Adrenal gland (tissue), 12 donors: ENCODE data around the gene ADAMTS12. TPM values are rescaled to one million over a fixed set of nuclear protein-coding genes. Genes with fewer than 3 reads are reported as not detected.

Experiments
- DNase-seq, 7 donors: peaks; one replicate each; pipeline ENCODE4 v3.0.0-alpha.2; 2019 to 2020
- H3K27ac ChIP-seq, 5 donors: fragments of 200-600 bp; sonication (generic) in 4 of 5; 1 replicate in 3 of 5; 2 replicates in 2 of 5; pipeline versions ENCODE4 v1.5.1 to v1.8.0; 2016 to 2020; ENCODE audit warnings: mild to moderate bottlenecking in 1 of 5
- H3K27me3 ChIP-seq: fragments of 200-600 bp; 2 replicates; pipeline ENCODE4 v1.8.0; 2021
- H3K36me3 ChIP-seq, 2 donors: fragments of 200-600 bp; replicated peaks in 1 of 2; 1 replicate in 1 of 2; 2 replicates in 1 of 2; pipeline versions ENCODE4 v1.5.1 to v1.8.0; 2018 to 2022
- H3K4me1 ChIP-seq, 2 donors: fragments of 200-600 bp; replicated peaks in 1 of 2; 1 replicate in 1 of 2; 2 replicates in 1 of 2; pipeline versions ENCODE4 v1.5.1 to v1.8.0; 2018 to 2021
- H3K4me3 ChIP-seq, 4 donors: fragments of 200-600 bp; sonication (generic) in 3 of 4; one replicate each; pipeline ENCODE4 v1.5.1; 2016 to 2018
- H3K9me3 ChIP-seq, 3 donors: fragments of 200-600 bp; sonication (generic) in 1 of 3; replicated peaks in 1 of 3; 1 replicate in 2 of 3; 2 replicates in 1 of 3; pipeline versions ENCODE4 v1.5.1 to v1.8.0; 2016 to 2021
- POLR2A ChIP-seq, 2 donors: fragments of 450-650 bp; IDR thresholded peaks; one replicate each; pipeline ENCODE4 v1.6.1; 2017; ENCODE audit warnings: antibody characterized with exemption in 2 of 2, mild to moderate bottlenecking in 2 of 2, moderate library complexity in 1 of 2
- WGBS, 4 donors: extraction: QIAGEN DNeasy Blood & Tissue Kit in 2 of 4; methylation state at CpG; one replicate each; pipeline versions ENCODE4 v1.1.5 to v1.1.7; 2013 to 2017; 5-methylcytosine and 5-hydroxymethylcytosine counted together
- intact Hi-C, 2 donors: fragments of 100-400 bp; cut with DNase I; formaldehyde crosslinking; loops; one replicate each; pipeline versions ENCODE4 v1.14.1 to v1.15.0; 2022 to 2023
- polyA plus RNA-seq, 3 donors: library from polyadenylated mRNA; stranded (reverse); fragments of 200-250 nt in 2 of 3; fragments of 350-450 nt in 1 of 3; fragmentation: Illumina TruSeq in 1 of 3; extraction: RNeasy Lipid Tissue Mini Kit (QIAGEN cat#74804) in 1 of 3; gene quantifications; one replicate each; pipeline ENCODE4 v1.2.3, GENCODE V29; 2013 to 2014
- total RNA-seq, 9 donors: library from RNA; depleted of rRNA in 4 of 9; stranded (reverse); fragments of >200 nt in 4 of 9; fragments of 120-200 nt in 1 of 9; fragmentation: NEBNext Ultra II Directional in 1 of 9; extraction: Animal tissue kit (Norgen Biotek cat#: 25700) in 1 of 9; gene quantifications; one replicate each; pipeline versions ENCODE4 v1.1.0 to v1.2.4, GENCODE V29; 2013 to 2023
- TF ChIP-seq, protein P1 (sequence below), 6 experiments: fragments of 450-650 bp in 4 of 6; fragments of 200-600 bp in 2 of 6; sonication (generic) in 1 of 6; IDR thresholded peaks; 1 replicate in 5 of 6; 2 replicates in 1 of 6; pipeline versions ENCODE4 v1.5.1 to v1.8.0; 2016 to 2021; ENCODE audit warnings: antibody characterized with exemption in 6 of 6, mild to moderate bottlenecking in 2 of 6, moderate library complexity in 1 of 6
- donor health status: healthy with polysubstance abuse.
- donor health status: Bipolar disorder and iron deficiency.
- donor health status: DM: yes; HTN: yes; CAD: no.
- donor health status: DM: no; HTN: no; CAD: no.
- donor health status: DM: no; HTN: no; CAD: no.
- donor health status: DM: yes; HTN: yes; CAD: no.

The ADAMTS12 gene
- total and polyA plus RNA-seq, 12 donors: 1.9 to 76.1 (median 10.5) TPM

DNA sequence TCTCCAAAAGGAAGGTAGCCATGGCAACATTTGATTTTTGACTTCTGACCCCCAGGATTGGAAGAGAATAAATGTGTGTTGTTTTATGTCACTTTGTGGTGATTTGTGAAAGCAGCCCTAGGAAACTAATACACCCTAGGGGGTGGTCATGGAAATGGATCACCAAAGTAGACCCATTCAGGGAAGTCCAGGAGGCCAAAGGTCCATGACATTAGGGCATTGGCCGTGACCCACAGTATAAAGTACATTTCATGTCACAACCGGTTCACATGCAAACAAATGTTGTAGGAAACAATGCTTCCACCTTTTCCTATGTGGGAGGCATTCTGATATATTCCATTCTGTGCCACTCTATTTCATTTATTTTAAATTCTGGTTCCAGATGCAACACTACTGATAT lies 128.4 kb downstream of the ADAMTS12 start:
- TF ChIP-seq, protein P1, sequence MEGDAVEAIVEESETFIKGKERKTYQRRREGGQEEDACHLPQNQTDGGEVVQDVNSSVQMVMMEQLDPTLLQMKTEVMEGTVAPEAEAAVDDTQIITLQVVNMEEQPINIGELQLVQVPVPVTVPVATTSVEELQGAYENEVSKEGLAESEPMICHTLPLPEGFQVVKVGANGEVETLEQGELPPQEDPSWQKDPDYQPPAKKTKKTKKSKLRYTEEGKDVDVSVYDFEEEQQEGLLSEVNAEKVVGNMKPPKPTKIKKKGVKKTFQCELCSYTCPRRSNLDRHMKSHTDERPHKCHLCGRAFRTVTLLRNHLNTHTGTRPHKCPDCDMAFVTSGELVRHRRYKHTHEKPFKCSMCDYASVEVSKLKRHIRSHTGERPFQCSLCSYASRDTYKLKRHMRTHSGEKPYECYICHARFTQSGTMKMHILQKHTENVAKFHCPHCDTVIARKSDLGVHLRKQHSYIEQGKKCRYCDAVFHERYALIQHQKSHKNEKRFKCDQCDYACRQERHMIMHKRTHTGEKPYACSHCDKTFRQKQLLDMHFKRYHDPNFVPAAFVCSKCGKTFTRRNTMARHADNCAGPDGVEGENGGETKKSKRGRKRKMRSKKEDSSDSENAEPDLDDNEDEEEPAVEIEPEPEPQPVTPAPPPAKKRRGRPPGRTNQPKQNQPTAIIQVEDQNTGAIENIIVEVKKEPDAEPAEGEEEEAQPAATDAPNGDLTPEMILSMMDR (IDR thresholded peaks at IDR 0.05): no peak

GRCh38 chr5:33762859-33763258 lies 128.9 kb downstream of the ADAMTS12 start:
- H3K4me3 ChIP-seq: no peak overlapping the region
- no peak overlapping the region for H3K27ac ChIP-seq
- no peak for TF ChIP-seq POLR2A (IDR thresholded peaks at IDR 0.05)
- TF ChIP-seq, protein P1 (IDR thresholded peaks at IDR 0.05): no peak
- H3K4me1 ChIP-seq: peaks cover 0 to 7% of the 10 kb centered on the region in 2 donors
- no peaks in the 10 kb centered on the region for H3K9me3 ChIP-seq
- 62 to 76% (median 67%) methylated on average over 1 of the region's 1 CpG for WGBS, 4 donors
- H3K36me3 ChIP-seq: no peaks in the 10 kb centered on the region
- no peak for DNase-seq
- H3K27me3 ChIP-seq: no peaks in the 10 kb centered on the region
- intact Hi-C loops: no loop called here

More for the DNA sequence above, 128.4 kb downstream of the ADAMTS12 start:
- H3K27ac ChIP-seq: no peak overlapping the region
- intact Hi-C loops: no loop called here
- no peaks in the 10 kb centered on the region for H3K9me3 ChIP-seq
- H3K36me3 ChIP-seq: no peaks in the 10 kb centered on the region
- H3K4me1 ChIP-seq: peaks cover 0 to 7% of the 10 kb centered on the region in 2 donors
- WGBS, 4 donors: 69 to 89% (median 77%) methylated on average over 2 of the region's 2 CpGs
- no peak for DNase-seq
- H3K4me3 ChIP-seq: no peak overlapping the region
- H3K27me3 ChIP-seq: no peaks in the 10 kb centered on the region

- Histone ChIP-seq H3K27ac (no peak overlapping the region), H3K4me3 (no peak overlapping the region), H3K36me3 (no peaks in the 10 kb centered on the region), H3K27me3 (no peaks in the 10 kb centered on the region), H3K9me3 (no peaks in the 10 kb centered on the region), H3K4me1 (peaks cover 0 to 7% of the 10 kb centered on the region in 2 donors)
- TF ChIP-seq, protein P1 (IDR thresholded peaks at IDR 0.05): no peak
- TF ChIP-seq POLR2A (IDR thresholded peaks at IDR 0.05): no peak
- intact Hi-C loops: no loop called here
- DNase-seq: no peak
- WGBS, 4 donors: 62 to 70% (median 66%) methylated on average over 4 of the region's 4 CpGs
These were observed 130.7 kb downstream of the ADAMTS12 start for GRCh38 chr5:33761139-33761538.

GRCh38 chr5:33758737-33759136 lies 133.1 kb downstream of the ADAMTS12 start:
- 73 to 89% (median 87%) methylated on average over 2 of the region's 2 CpGs for WGBS, 4 donors
- H3K4me3 ChIP-seq: no peak overlapping the region
- H3K27ac ChIP-seq: no peak overlapping the region
- DNase-seq: no peak
- TF ChIP-seq POLR2A (IDR thresholded peaks at IDR 0.05): no peak
- TF ChIP-seq, protein P1 (IDR thresholded peaks at IDR 0.05): no peak
- intact Hi-C loops: no loop called here
- no peaks in the 10 kb centered on the region for H3K9me3 ChIP-seq
- no peaks in the 10 kb centered on the region for H3K27me3 ChIP-seq
- H3K36me3 ChIP-seq: no peaks in the 10 kb centered on the region
- H3K4me1 ChIP-seq: no peaks in the 10 kb centered on the region
